ENCODE results near the gene PGAP1.

Gene PGAP1

GRCh38 chr2:196891136-196891535 lies 35.4 kb downstream of the PGAP1 start:
- TF ChIP-seq, protein P1, sequence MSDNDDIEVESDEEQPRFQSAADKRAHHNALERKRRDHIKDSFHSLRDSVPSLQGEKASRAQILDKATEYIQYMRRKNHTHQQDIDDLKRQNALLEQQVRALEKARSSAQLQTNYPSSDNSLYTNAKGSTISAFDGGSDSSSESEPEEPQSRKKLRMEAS (IDR thresholded peaks at IDR 0.05): no peak
- TF ChIP-seq USF1 (IDR thresholded peaks at IDR 0.05) (no peak), YY1 (IDR thresholded peaks at IDR 0.05; ENCODE audit: low read depth) (no peak), TCF12 (IDR thresholded peaks at IDR 0.05; ENCODE audit: low read depth) (no peak), TEAD4 (IDR thresholded peaks at IDR 0.05) (no peak)

DNA sequence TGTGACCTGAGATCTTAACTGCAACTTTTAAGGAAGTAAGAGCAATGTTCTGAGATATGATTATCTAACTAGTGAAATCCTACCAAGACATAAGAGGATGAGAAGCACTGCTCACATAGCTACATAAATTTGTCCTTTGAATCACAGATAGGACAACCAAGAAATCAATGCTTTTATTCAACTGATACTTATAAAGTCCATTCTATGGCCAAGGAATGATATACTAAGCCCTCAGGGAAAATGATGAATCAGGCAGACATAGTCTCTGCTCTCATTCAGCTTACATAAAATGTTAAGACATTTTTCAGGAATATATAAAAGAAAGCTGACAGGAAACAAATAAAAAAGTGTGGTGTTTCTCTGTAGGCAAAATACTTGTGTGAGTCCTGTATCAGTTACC lies 39.1 kb downstream of the PGAP1 start:
- TF ChIP-seq TAF1 (IDR thresholded peaks at IDR 0.05; ENCODE audit: low read depth) (no peak), ZBTB7A (IDR thresholded peaks at IDR 0.05; ENCODE audit: low read depth) (no peak), CREB1 (IDR thresholded peaks at IDR 0.05; ENCODE audit: low read depth) (no peak), USF1 (IDR thresholded peaks at IDR 0.05) (no peak), TEAD4 (IDR thresholded peaks at IDR 0.05) (no peak), TCF12 (IDR thresholded peaks at IDR 0.05; ENCODE audit: low read depth) (no peak), EGR1 (IDR thresholded peaks at IDR 0.05) (no peak), YY1 (IDR thresholded peaks at IDR 0.05; ENCODE audit: low read depth) (no peak), CEBPB (IDR thresholded peaks at IDR 0.05) (no peak), NFIC (IDR thresholded peaks at IDR 0.05) (no peak), RAD21 (IDR thresholded peaks at IDR 0.05; ENCODE audit: low read depth) (no peak), FOXM1 (IDR thresholded peaks at IDR 0.05; ENCODE audit: borderline replicate concordance, low read depth) (no peak), EP300 (IDR thresholded peaks at IDR 0.05; ENCODE audit: borderline replicate concordance) (no peak)
- TF ChIP-seq, protein P2, sequence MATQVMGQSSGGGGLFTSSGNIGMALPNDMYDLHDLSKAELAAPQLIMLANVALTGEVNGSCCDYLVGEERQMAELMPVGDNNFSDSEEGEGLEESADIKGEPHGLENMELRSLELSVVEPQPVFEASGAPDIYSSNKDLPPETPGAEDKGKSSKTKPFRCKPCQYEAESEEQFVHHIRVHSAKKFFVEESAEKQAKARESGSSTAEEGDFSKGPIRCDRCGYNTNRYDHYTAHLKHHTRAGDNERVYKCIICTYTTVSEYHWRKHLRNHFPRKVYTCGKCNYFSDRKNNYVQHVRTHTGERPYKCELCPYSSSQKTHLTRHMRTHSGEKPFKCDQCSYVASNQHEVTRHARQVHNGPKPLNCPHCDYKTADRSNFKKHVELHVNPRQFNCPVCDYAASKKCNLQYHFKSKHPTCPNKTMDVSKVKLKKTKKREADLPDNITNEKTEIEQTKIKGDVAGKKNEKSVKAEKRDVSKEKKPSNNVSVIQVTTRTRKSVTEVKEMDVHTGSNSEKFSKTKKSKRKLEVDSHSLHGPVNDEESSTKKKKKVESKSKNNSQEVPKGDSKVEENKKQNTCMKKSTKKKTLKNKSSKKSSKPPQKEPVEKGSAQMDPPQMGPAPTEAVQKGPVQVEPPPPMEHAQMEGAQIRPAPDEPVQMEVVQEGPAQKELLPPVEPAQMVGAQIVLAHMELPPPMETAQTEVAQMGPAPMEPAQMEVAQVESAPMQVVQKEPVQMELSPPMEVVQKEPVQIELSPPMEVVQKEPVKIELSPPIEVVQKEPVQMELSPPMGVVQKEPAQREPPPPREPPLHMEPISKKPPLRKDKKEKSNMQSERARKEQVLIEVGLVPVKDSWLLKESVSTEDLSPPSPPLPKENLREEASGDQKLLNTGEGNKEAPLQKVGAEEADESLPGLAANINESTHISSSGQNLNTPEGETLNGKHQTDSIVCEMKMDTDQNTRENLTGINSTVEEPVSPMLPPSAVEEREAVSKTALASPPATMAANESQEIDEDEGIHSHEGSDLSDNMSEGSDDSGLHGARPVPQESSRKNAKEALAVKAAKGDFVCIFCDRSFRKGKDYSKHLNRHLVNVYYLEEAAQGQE (IDR thresholded peaks at IDR 0.05; ENCODE audit: low read depth): no peak
- TF ChIP-seq, protein P1 (IDR thresholded peaks at IDR 0.05): no peak

DNA sequence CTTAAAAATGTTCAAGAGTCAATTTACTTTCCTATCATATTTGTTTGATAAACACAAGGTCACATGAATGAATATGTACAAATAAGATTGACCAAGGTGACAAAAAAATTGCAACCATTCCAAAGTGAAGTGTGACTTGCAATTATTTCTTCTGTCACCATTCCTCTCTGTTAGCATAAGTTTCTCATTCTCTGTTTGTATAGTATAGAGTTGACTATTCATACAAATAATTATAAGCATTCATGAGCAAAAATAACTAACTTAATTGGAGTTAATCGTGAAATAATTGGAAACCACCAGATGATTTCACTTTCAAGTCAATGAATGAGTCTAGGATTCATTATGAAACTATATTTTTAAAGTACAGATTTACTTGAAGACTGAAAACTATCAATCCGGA lies 42.1 kb downstream of the PGAP1 start:
- TF ChIP-seq FOXM1 (IDR thresholded peaks at IDR 0.05; ENCODE audit: borderline replicate concordance, low read depth): no peak
- TF ChIP-seq YY1 (IDR thresholded peaks at IDR 0.05; ENCODE audit: low read depth): no peak
- TF ChIP-seq, protein P1 (IDR thresholded peaks at IDR 0.05): no peak
- TF ChIP-seq RAD21 (IDR thresholded peaks at IDR 0.05; ENCODE audit: low read depth): no peak
- no peak for TF ChIP-seq EGR1 (IDR thresholded peaks at IDR 0.05)
- TF ChIP-seq EP300 (IDR thresholded peaks at IDR 0.05; ENCODE audit: borderline replicate concordance): no peak
- TF ChIP-seq, protein P2 (IDR thresholded peaks at IDR 0.05; ENCODE audit: low read depth): no peak
- TF ChIP-seq CREB1 (IDR thresholded peaks at IDR 0.05; ENCODE audit: low read depth): no peak
- no peak for TF ChIP-seq NFIC (IDR thresholded peaks at IDR 0.05)
- TF ChIP-seq TCF12 (IDR thresholded peaks at IDR 0.05; ENCODE audit: low read depth): no peak

- TF ChIP-seq USF1 (IDR thresholded peaks at IDR 0.05): no peak
- TF ChIP-seq, protein P1 (IDR thresholded peaks at IDR 0.05): no peak
- TF ChIP-seq, protein P2 (IDR thresholded peaks at IDR 0.05; ENCODE audit: low read depth): no peak
- no peak for TF ChIP-seq EGR1 (IDR thresholded peaks at IDR 0.05)
- no peak for TF ChIP-seq TEAD4 (IDR thresholded peaks at IDR 0.05)
- no peak for TF ChIP-seq FOXM1 (IDR thresholded peaks at IDR 0.05; ENCODE audit: borderline replicate concordance, low read depth)
- TF ChIP-seq NFIC (IDR thresholded peaks at IDR 0.05): no peak
- no peak for TF ChIP-seq EP300 (IDR thresholded peaks at IDR 0.05; ENCODE audit: borderline replicate concordance)
- TF ChIP-seq ZBTB7A (IDR thresholded peaks at IDR 0.05; ENCODE audit: low read depth): no peak
- TF ChIP-seq YY1 (IDR thresholded peaks at IDR 0.05; ENCODE audit: low read depth): no peak
- no peak for TF ChIP-seq TAF1 (IDR thresholded peaks at IDR 0.05; ENCODE audit: low read depth)
- no peak for TF ChIP-seq CREB1 (IDR thresholded peaks at IDR 0.05; ENCODE audit: low read depth)
- no peak for TF ChIP-seq TCF12 (IDR thresholded peaks at IDR 0.05; ENCODE audit: low read depth)
- TF ChIP-seq CEBPB (IDR thresholded peaks at IDR 0.05): no peak
- TF ChIP-seq RAD21 (IDR thresholded peaks at IDR 0.05; ENCODE audit: low read depth): no peak
Measured at GRCh38 chr2:196876364-196876763, 50.1 kb downstream of the PGAP1 start.

Data from Ishikawa (cell line).